Measurements from ENCODE around the gene AFTPH. TPM values are rescaled to one million over a fixed set of nuclear protein-coding genes. Genes with fewer than 3 reads are reported as not detected.

Gene AFTPH
- total RNA-seq, 2 experiments from 2014 or later = 31.1 to 38.9 TPM

DNA sequence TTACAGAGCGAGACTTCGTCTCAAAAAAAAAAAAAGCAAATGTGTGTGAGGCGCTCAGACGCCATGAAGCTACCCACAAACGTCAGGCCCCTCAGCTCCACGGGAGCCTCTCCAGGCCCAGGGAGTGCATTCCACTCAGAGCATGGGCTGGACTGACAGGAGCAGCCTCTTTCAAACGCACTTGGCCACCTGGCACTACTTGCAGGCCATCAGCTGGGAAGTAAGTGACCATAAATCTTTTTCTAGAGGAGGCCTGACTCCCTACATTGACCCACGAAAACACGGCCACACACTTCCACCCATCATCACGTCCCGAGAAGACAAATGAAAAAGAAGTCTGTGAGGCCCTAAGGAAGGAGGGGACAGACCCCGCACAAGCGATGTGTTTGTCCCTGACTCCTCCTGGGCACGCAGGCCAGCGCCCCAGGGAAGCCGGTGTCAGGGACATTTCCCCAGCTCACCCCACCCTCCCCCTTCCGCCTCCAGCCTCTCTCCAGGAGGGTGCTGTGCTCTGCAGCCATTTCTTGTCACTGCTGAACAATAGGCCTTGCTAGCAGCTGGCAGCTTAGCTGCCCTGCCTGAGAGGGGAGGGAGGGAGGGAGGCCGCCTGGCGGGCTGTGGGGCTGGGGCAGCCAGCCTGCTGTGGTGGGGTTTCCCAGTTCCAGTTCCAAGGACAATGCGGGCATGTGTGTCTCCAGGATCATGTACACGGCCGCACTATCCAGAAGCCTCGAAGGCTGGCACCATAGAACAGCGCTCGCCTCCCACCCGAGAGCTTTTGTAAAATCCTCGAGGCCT is 103.0 kb downstream of the AFTPH start:
- no peak for DNase-seq
- Mint-ChIP-seq H3K9me3 (no peaks in the 10 kb centered on the region), H3K27me3 (no peaks in the 10 kb centered on the region), H3K4me1 (peaks cover 3% of the 10 kb centered on the region), H3K4me3 (no peak overlapping the region), H3K36me3 (ENCODE audit: low read depth) (peaks cover 5% of the 10 kb centered on the region), H3K27ac (no peak overlapping the region)
- ChIA-PET POLR2A (no interaction called here), CTCF (interaction anchor here (0.6 to 2.7 kb wide), 8 partner anchors 8 to 627 kb away, joined by 3 to 12 read pairs (median 5); no protein-coding TSS in a partner anchor)

DNA sequence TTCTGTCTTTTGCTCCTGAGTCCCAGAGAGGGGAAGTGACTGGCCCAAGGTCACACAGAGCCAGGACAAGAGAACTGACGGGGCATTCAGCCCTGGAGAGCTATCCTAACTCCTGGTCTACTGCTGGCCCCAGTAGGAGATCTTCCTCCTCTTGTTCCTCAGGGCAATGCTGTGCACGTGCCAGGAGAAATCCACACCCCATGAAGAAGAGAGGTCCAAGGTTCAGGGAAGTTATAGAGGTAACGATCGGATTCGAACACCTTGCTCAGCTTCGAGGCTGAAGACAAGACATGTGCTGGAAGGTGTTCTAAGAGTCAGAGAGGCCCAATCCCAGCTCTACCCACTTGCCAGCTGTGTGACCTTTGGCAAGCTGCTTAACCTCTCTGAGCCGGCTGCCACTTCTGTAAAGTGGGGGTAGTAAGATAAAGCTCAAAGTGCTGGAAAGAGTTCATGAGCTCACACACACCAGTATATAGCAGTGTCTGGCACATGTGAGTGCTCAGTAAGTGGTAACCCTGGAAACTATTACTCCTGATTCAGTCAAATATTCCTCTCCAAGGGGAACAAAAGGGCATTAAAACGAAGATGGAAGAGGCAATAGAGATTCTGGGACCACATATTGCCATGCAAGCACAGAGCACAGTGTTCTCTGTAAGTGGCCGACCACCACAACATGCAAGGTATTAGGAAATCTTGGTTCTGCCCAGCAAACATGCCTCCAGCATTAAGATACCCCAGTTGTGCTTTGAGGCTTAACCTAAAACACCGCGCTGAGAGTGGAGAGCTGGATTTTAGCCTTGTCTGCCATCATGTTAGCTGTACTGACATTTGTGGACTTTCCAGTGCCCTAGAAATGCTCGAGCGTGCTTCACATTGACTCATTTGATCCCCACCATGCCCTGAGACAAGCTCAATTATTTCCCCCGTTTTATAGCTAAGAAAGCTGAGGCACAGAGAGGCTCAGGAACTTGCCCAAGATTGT is 104.0 kb downstream of the AFTPH start:
- CTCF ChIA-PET = interaction anchor here (1.1 to 2.7 kb wide), 8 partner anchors 9 to 287 kb away, joined by 3 to 12 read pairs (median 6); no protein-coding TSS in a partner anchor
- H3K4me3 Mint-ChIP-seq = no peak overlapping the region
- peaks cover 5% of the 10 kb centered on the region for H3K36me3 Mint-ChIP-seq (ENCODE audit: low read depth)
- H3K4me1 Mint-ChIP-seq = peaks cover 3% of the 10 kb centered on the region
- no peaks in the 10 kb centered on the region for H3K9me3 Mint-ChIP-seq
- no peak for DNase-seq
- no peak overlapping the region for H3K27ac Mint-ChIP-seq
- H3K27me3 Mint-ChIP-seq = no peaks in the 10 kb centered on the region
- POLR2A ChIA-PET = no interaction called here

DNA sequence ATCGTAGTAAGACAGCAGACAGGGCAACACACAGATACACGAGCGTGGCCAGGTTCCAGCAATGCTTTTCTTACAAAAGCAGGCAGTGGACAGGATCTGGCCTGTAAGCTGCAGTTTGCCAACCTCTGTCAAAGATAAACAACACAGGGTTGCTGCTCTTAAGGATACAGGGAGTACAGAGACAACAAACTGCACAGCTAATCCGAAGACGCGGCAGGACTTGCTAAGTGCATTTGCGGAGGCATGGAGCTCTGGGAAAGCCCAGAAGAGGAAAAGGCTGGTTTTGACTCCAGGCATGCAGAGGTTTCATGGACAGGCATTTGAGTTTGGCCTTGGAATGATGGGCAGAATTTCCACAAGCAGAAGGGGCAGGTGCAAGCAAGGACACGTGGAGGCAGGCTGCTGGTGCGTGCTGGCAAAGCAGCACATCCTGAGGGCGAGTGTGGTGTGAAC is 105.2 kb downstream of the AFTPH start:
- Mint-ChIP-seq H3K4me1 (peaks cover 3% of the 10 kb centered on the region), H3K9me3 (no peaks in the 10 kb centered on the region), H3K27me3 (no peaks in the 10 kb centered on the region), H3K36me3 (ENCODE audit: low read depth) (peaks cover 12% of the 10 kb centered on the region), H3K27ac (no peak overlapping the region), H3K4me3 (no peak overlapping the region)
- ChIA-PET POLR2A (no interaction called here), CTCF (interaction anchor here (0.5 to 3.2 kb wide), 7 partner anchors 10 to 286 kb away, joined by 3 to 12 read pairs (median 4); no protein-coding TSS in a partner anchor)
- no peak for DNase-seq

DNA sequence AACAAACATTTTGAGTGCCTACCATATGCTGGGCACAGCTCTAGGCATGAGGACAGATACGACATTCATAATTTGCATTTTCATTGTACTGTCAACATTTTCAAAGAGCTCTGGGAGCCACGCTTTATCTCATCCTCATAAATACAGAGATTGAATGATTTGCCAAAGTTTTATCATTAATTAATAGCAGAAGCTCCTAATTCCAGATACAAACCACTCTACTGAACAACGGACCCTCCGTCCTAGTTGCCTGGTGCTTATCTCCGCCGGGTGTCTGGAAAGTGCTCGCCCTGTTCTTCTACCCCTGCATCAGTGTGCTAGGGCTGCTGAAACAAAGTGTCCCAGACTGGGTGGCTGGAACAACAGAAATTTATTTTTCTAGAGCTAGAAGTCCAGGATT is 105.7 kb downstream of the AFTPH start:
- Mint-ChIP-seq H3K36me3 (ENCODE audit: low read depth) (peaks cover 16% of the 10 kb centered on the region), H3K27me3 (no peaks in the 10 kb centered on the region), H3K4me3 (no peak overlapping the region), H3K27ac (no peak overlapping the region), H3K9me3 (no peaks in the 10 kb centered on the region), H3K4me1 (peaks cover 3% of the 10 kb centered on the region)
- POLR2A ChIA-PET = no interaction called here
- CTCF ChIA-PET = interaction anchor here (1.2 to 3.2 kb wide), 6 partner anchors 10 to 285 kb away, joined by 3 to 12 read pairs (median 6); no protein-coding TSS in a partner anchor
- no peak for DNase-seq

GRCh38 chr2:64630752-64631151 is 106.6 kb downstream of the AFTPH start:
- Mint-ChIP-seq H3K27me3 (no peaks in the 10 kb centered on the region), H3K9me3 (no peaks in the 10 kb centered on the region), H3K4me1 (peaks cover 7% of the 10 kb centered on the region), H3K36me3 (ENCODE audit: low read depth) (peaks cover 21% of the 10 kb centered on the region), H3K27ac (no peak overlapping the region), H3K4me3 (no peak overlapping the region)
- CTCF ChIA-PET = interaction anchor here (0.6 to 3.2 kb wide), 3 partner anchors 16 to 25 kb away, joined by 3 to 12 read pairs (median 4); no protein-coding TSS in a partner anchor
- POLR2A ChIA-PET = no interaction called here
- no peak for DNase-seq

DNA sequence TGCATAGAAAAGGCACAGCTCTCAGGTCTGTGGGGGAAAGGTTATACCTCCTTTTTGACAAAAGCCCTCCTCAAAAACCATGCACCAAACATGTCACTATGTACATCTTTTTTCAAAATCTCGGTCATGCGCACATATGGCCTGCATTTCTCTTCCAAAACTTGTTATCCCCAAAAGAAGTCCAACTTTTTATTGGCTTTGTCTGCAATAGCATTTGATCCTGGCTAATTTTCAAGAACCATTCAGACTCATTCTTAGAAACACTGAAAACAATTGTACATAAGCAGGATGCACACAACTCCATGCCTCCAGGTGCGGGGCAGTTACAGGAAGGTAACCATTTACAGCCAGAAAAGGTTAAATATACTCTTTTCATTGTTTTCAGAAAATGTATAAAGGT is 107.6 kb downstream of the AFTPH start:
- ChIA-PET CTCF (interaction anchor here (0.7 to 3.2 kb wide), 3 partner anchors 14 to 247 kb away, joined by 3 to 12 read pairs (median 3); no protein-coding TSS in a partner anchor), POLR2A (no interaction called here)
- H3K36me3 Mint-ChIP-seq (ENCODE audit: low read depth) = peaks cover 30% of the 10 kb centered on the region
- no peak overlapping the region for H3K4me3 Mint-ChIP-seq
- H3K9me3 Mint-ChIP-seq = no peaks in the 10 kb centered on the region
- H3K27ac Mint-ChIP-seq = no peak overlapping the region
- no peaks in the 10 kb centered on the region for H3K27me3 Mint-ChIP-seq
- H3K4me1 Mint-ChIP-seq = peaks cover 12% of the 10 kb centered on the region
- peak; percentile 2 for DNase-seq

GRCh38 chr2:64632835-64633819 is 109.0 kb downstream of the AFTPH start:
- H3K9me3 Mint-ChIP-seq = no peaks in the 10 kb centered on the region
- CTCF ChIA-PET = interaction anchor here (0.9 to 1.2 kb wide), 4 partner anchors 13 to 198 kb away, joined by 3 read pairs; no protein-coding TSS in a partner anchor
- no peaks in the 10 kb centered on the region for H3K27me3 Mint-ChIP-seq
- peaks cover 33% of the 10 kb centered on the region for H3K36me3 Mint-ChIP-seq (ENCODE audit: low read depth)
- H3K4me3 Mint-ChIP-seq = no peak overlapping the region
- DNase-seq = no peak
- H3K27ac Mint-ChIP-seq = no peak overlapping the region
- POLR2A ChIA-PET = no interaction called here
- H3K4me1 Mint-ChIP-seq = peaks cover 26% of the 10 kb centered on the region

DNA sequence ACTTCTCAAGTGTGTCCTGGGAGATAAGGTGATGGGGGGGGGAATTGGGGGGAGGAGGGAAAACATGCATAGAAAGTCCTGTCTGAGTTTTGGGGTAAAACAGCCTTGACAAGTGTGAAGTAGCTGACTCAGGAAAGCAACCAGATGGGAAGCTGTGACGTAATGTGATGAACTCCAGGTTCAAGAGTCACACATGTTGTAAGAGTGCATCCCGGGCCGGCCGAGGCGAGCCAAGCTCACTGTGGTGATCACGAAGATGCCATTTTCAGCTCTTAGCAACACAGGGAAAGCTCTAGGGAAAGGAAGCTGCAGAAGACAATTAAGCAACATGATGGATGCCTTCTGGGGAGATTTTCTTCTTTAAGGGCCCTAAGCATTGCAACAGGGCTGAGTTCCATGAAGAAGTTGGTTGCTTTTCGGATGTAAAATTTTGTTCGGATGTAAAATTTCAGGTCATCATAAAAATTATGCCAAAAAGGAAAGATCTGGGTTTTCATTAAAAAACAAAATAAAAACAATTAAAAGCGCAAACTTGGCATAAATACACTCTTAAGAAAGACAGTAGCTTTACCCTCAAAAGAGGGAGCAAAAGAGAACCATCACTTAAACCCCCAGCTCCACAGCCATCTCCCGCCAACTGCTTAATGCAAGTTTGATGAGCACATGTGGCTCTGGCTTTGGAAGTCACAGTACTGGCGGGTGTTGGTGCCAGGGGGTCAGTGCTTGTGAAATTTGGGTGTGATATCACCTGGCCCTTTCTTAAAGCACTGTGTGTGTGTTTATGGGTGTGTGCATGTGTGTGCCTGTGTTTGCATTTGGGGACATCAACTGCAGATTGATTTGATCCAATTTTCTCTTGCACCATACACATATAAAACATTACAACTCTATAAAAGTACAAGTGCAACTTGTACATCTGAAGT is 110.5 kb downstream of the AFTPH start:
- Mint-ChIP-seq H3K4me3 (no peak overlapping the region), H3K4me1 (peaks cover 33% of the 10 kb centered on the region), H3K27ac (no peak overlapping the region), H3K9me3 (no peaks in the 10 kb centered on the region), H3K27me3 (no peaks in the 10 kb centered on the region), H3K36me3 (ENCODE audit: low read depth) (peaks cover 33% of the 10 kb centered on the region)
- no peak for DNase-seq
- ChIA-PET CTCF (interaction anchor here (0.5 to 1.2 kb wide), 4 partner anchors 13 to 174 kb away, joined by 3 to 6 read pairs (median 4); no protein-coding TSS in a partner anchor), POLR2A (interaction anchor here (0.6 kb wide), 1 partner anchor 110 kb away, joined by 6 read pairs; no protein-coding TSS in a partner anchor)

- ChIA-PET POLR2A (no interaction called here), CTCF (interaction anchor here (1.1 to 3.3 kb wide), 4 partner anchors 10 to 49 kb away, joined by 3 to 8 read pairs (median 5); no protein-coding TSS in a partner anchor)
- peaks cover 45% of the 10 kb centered on the region for H3K4me1 Mint-ChIP-seq
- H3K9me3 Mint-ChIP-seq = no peaks in the 10 kb centered on the region
- H3K4me3 Mint-ChIP-seq = peak overlapping the region; percentile 5
- peak; percentile 8 for DNase-seq
- peak overlapping the region; percentile 83 for H3K27ac Mint-ChIP-seq
- H3K36me3 Mint-ChIP-seq (ENCODE audit: low read depth) = peaks cover 28% of the 10 kb centered on the region
- no peaks in the 10 kb centered on the region for H3K27me3 Mint-ChIP-seq
These were observed 112.1 kb downstream of the AFTPH start for GRCh38 chr2:64635976-64636911.

DNA sequence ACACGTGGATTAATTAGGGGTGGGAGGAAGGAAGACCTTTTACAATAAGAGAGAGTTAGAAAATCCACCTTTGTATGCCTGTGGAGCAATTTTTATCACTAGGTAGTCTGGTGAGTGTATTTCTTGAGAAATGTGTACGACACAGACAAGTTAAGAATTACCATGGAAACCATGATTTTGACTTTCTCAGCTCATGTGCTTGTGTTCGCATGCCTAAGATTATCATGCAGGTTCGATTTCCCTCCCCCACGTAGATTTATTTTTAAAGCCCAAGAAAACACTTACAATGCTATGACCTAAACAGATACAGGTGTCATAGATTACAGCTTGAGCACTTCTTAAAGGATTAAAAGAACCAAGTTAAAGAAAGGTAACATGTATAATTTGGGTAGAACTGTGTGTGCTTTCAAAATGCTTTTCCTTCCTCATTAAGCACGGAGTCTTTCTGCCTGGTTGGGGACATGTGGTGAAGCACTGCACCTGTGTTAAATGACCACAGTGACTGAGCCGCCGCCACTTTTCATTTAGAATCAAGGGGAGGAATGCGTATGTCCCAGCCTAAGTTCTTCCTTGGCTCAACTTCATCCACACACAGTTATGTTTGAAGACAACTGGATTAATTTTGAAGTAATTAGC is 113.0 kb downstream of the AFTPH start:
- Mint-ChIP-seq H3K9me3 (no peaks in the 10 kb centered on the region), H3K4me1 (peaks cover 53% of the 10 kb centered on the region), H3K36me3 (ENCODE audit: low read depth) (peaks cover 32% of the 10 kb centered on the region), H3K27me3 (no peaks in the 10 kb centered on the region), H3K4me3 (peak overlapping the region; percentile 5), H3K27ac (peak overlapping the region; percentile 83)
- POLR2A ChIA-PET = no interaction called here
- DNase-seq = peak; percentile 11
- CTCF ChIA-PET = interaction anchor here (1.1 to 3.3 kb wide), 4 partner anchors 9 to 50 kb away, joined by 3 to 8 read pairs (median 5); no protein-coding TSS in a partner anchor
